AG09309 (cell line): ENCODE data around the gene IQSEC3.
"Not testable (repeated sequence)": the region's sequence is repeated elsewhere in the genome, so short reads cannot be mapped to it uniquely, and the experiment has no call there.

Experiments
- DNase-seq: peaks from one replicate; pipeline ENCODE4 v3.0.0-alpha.2; 2010; ENCODE audit warnings: low read depth
- H3K4me3 ChIP-seq: 2 replicates; pipeline ENCODE4 v1.5.1; 2011; ENCODE audit warnings: mild to moderate bottlenecking, low read depth, low read length, moderate library complexity; ENCODE audit not compliant: control insufficient read depth
- CTCF ChIP-seq: IDR thresholded peaks from 2 replicates; pipeline ENCODE4 v1.5.1; 2011; ENCODE audit warnings: mild to moderate bottlenecking, low read depth, low read length, inconsistent platforms; ENCODE audit not compliant: insufficient read depth, control insufficient read depth; ENCODE audit errors: missing control alignments

The IQSEC3 gene

GRCh38 chr12:44352-44751, 22.2 kb upstream of the IQSEC3 start:
- H3K4me3 ChIP-seq, DNase-seq: not testable (repeated sequence)

- DNase-seq, H3K4me3 ChIP-seq: not testable (repeated sequence)
These were observed 21.2 kb upstream of the IQSEC3 start for GRCh38 chr12:45235-45990.

- not testable (repeated sequence) for DNase-seq, H3K4me3 ChIP-seq
These were observed 20.6 kb upstream of the IQSEC3 start for GRCh38 chr12:45991-46358.

GRCh38 chr12:46542-46941, 20.0 kb upstream of the IQSEC3 start:
- not testable (repeated sequence) for H3K4me3 ChIP-seq, DNase-seq

GRCh38 chr12:47699-48226, 18.8 kb upstream of the IQSEC3 start:
- H3K4me3 ChIP-seq, DNase-seq: not testable (repeated sequence)

DNA sequence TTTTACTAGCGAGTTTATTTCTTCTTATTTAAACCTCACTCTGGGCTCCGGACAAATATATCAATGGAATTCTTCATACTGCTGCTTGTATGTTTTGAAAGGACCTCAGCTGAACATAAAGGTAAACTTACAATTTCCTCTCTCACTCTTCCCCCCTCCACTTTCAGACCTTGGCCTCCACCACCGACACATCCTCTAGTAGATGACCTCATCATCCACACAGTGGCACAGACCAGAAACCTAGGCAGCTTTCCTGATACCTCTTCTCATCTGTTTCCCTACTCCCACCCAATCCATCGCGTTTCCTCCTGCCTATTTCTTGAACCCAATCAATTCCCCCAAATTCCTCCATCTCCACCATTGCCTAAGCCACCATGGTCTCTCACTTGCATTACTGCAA, 17.4 kb upstream of the IQSEC3 start:
- not testable (repeated sequence) for DNase-seq, H3K4me3 ChIP-seq

DNA sequence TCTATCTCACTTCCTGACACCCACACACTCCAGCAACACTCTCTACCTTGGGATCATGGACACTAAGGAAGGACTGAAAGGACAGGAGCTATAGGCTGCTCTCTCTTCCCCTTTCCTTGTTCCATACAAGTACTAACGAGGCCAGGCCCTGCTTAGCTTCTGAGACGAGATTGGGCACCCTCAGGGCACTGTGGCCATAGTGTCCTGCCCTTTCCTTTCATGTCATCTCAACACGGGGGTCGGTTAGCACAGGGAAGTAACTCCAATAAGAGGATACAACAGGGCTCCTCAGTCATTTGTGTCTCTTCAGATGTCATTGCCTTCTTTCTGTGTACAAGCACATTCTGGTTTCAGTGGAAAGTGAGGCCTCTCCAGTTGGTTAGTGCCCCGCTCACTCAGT, 15.5 kb upstream of the IQSEC3 start:
- DNase-seq, H3K4me3 ChIP-seq: not testable (repeated sequence)

GRCh38 chr12:51962-52361, 14.6 kb upstream of the IQSEC3 start:
- H3K4me3 ChIP-seq, DNase-seq: not testable (repeated sequence)

- H3K4me3 ChIP-seq, DNase-seq: not testable (repeated sequence)
These were observed 13.4 kb upstream of the IQSEC3 start for GRCh38 chr12:52902-53734.

DNA sequence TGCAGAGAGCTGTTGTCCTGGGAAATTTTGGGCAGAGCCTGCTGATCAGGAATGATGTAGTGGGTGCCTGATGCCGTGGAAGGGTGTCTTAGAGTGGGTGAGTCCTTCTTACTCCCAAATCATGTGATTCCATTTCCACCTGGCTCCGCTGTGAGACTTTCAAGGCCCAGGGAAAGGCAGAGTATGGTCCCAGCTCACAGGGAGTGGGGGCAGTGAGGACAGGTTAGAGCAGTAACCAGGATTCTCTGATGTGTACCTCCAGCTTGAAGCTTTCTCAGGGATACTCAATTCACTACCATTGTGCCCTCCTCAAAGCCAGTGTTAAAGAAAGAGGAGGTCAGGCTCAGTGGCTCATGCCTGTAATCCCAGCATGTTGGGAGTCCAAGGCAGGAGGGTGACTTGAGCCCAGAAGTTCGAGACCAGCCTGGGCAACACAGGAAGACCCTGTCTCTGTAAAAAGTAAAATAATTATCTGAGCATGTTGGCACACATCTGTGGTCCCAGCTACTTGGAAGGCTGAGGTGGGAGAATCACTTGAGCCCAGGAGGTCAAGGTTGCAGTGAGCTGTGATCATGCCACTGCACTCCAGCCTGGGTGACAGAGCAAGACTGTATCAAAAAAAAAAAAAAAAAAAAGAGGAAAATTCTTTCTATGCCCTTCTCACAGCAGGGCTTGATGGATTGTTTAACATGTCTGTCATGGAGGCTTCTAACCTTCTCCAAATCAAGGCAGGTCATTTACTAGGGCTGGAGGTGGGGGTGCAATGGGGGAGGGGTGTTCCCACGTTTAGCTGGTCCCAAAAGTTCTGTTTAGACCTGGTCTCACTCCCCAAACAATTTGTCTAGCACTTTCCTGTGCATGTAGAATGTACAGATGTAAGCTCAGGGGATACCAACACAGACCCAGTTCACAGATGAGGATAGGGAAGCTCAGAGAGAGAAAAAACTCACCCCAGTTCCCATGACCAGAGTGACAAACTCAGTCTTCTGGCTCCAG, 12.5 kb upstream of the IQSEC3 start:
- TF ChIP-seq CTCF, result no peak
- no peak for DNase-seq
- no peak overlapping the region for H3K4me3 ChIP-seq

- no peak overlapping the region for H3K4me3 ChIP-seq
- no peak for TF ChIP-seq CTCF
- no peak for DNase-seq
These were observed 11.6 kb upstream of the IQSEC3 start for GRCh38 chr12:54750-55535.
